Measurements from ENCODE around the gene MYH10. TPM values are rescaled to one million over a fixed set of nuclear protein-coding genes. Genes with fewer than 3 reads are reported as not detected.
A peak's percentile ranks its signal among the peaks of the same experiment; 100 is the strongest.

The MYH10 gene
- total and polyA plus RNA-seq, 9 of the 15 experiments (the other 6 are each of a cell fraction or from before 2014, with no cell fraction given), result 16.3 to 95.3 (median 39.7) TPM

DNA sequence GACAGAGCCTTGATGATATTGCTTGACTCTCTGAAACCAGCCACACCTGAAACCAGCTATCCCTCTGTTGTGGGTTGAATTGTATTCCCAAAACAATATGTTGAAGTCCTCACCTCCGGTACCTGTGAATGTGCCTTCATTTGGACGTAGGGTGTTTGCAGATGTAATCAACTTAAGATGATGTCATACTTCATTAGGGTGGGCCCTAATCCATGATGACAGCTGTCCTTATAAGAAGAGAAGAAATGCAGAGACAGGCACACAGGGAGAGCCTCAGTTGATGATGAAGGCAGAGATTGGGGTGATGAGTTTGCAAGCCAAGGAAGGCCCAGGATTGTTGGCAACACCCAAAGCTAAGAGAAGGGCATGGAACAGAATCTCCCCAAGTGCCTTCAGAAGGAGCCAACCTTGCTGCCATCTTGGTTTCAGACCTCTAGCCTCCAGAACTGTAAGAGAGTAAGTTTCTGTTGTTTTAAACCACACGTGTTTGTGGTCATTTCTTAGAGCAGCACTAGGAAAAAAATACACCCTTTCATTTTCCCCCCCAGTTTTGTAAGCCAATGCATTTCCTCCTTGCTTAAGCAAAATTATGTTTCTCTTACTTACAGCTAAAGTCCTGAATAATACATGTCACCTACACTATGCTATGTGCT lies 29.4 kb upstream of the MYH10 start:
- no peaks in the 10 kb centered on the region for H3K9me3 ChIP-seq (replicated peaks; ENCODE audit: control insufficient read depth, insufficient read depth, low read depth, low read length)
- no peak overlapping the region for H3K4me3 ChIP-seq
- intact Hi-C loops (cut with micrococcal nuclease) (no loop called here), in situ Hi-C loops (cut with MboI) (no loop called here)
- no peaks in the 10 kb centered on the region for H3K79me2 ChIP-seq (ENCODE audit: control insufficient read depth, insufficient read depth, low read length)
- ChIA-PET CTCF (ENCODE audit: low intra/inter-chr PET ratio) (no interaction called here), POLR2A (interaction anchor here (1.0 kb wide), 1 partner anchor 42 kb away, joined by 3 read pairs; no protein-coding TSS in a partner anchor)
- H4K20me1 ChIP-seq (replicated peaks; ENCODE audit: control insufficient read depth, insufficient read depth, low read length), result no peaks in the 10 kb centered on the region
- no peak for FAIRE-seq
- BruUV-seq (replicated peaks), result no TSS peak
- no peak for TF ChIP-seq RHOXF2B (CRISPR knock-in tag; conservative IDR thresholded peaks at IDR 0.05)
- TF ChIP-seq, protein P1, sequence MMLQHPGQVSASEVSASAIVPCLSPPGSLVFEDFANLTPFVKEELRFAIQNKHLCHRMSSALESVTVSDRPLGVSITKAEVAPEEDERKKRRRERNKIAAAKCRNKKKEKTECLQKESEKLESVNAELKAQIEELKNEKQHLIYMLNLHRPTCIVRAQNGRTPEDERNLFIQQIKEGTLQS (IDR thresholded peaks at IDR 0.05), result peak; percentile 25
- TF ChIP-seq, protein P1 (CRISPR knock-in tag; conservative IDR thresholded peaks at IDR 0.05), result no peak
- 0% methylated on average over 3 of the region's 3 CpGs for WGBS (ENCODE audit: insufficient coverage, low coverage, missing lambda C conversion rate)
- H3K4me2 ChIP-seq (ENCODE audit: insufficient read depth, low read length), result no peak overlapping the region
- H3K27me3 ChIP-seq (ENCODE audit: control insufficient read depth in 2 of 2, insufficient read depth in 2 of 2, low read length in 2 of 2), result peaks cover 4 to 17% of the 10 kb centered on the region in 2 experiments; a peak in 4 of 5 replicates
- H3K9ac ChIP-seq (ENCODE audit: insufficient read depth in 1 of 2, low read depth in 2 of 2, low read length in 2 of 2), result no peak overlapping the region
- H3K27ac ChIP-seq (ENCODE audit: extremely low read depth, low read depth, low read length), result no peak overlapping the region
- no peak for ATAC-seq
- no peak overlapping the region for H2AFZ ChIP-seq (ENCODE audit: low read depth, low read length)
- H3K36me3 ChIP-seq (ENCODE audit: control insufficient read depth, insufficient read depth, low read length), result no peaks in the 10 kb centered on the region
- H3K9me1 ChIP-seq (ENCODE audit: control insufficient read depth, insufficient read depth, low read length), result no peaks in the 10 kb centered on the region
- H3K4me1 ChIP-seq (replicated peaks in 1 of 2; ENCODE audit: control insufficient read depth in 2 of 2, insufficient read depth in 2 of 2, low read length in 2 of 2), result no peaks in the 10 kb centered on the region; a peak in 1 of 5 replicates
- no peak for DNase-seq (ENCODE audit: extremely low read depth in 1 of 4, low spot score in 3 of 4)

DNA sequence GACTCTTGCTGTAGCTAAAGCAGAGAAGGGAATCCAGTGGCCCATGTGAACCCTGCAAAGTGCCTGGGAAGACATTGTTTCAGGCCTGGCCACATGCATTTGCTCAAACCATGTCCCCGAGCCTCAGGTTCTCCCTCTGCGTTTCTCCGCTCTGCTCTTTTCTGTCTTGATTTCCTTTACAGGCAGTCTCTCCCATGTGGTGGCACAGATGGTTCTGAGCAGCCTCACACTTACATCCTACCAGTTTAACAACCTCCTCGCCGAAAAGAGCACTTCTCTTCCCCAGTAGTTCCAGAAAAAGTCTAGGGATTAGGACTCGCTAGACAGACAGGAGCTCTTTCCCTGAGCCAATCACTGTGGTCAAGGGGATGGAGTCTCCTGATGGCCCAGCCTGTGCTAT lies 28.3 kb upstream of the MYH10 start:
- FAIRE-seq, result no peak
- Histone ChIP-seq H3K36me3 (ENCODE audit: control insufficient read depth, insufficient read depth, low read length) (no peaks in the 10 kb centered on the region), H2AFZ (ENCODE audit: low read depth, low read length) (no peak overlapping the region), H3K9ac (ENCODE audit: insufficient read depth in 1 of 2, low read depth in 2 of 2, low read length in 2 of 2) (no peak overlapping the region), H3K27ac (ENCODE audit: extremely low read depth, low read depth, low read length) (no peak overlapping the region), H3K79me2 (ENCODE audit: control insufficient read depth, insufficient read depth, low read length) (no peaks in the 10 kb centered on the region), H3K4me1 (replicated peaks in 1 of 2; ENCODE audit: control insufficient read depth in 2 of 2, insufficient read depth in 2 of 2, low read length in 2 of 2) (no peaks in the 10 kb centered on the region; a peak in 1 of 5 replicates), H4K20me1 (replicated peaks; ENCODE audit: control insufficient read depth, insufficient read depth, low read length) (no peaks in the 10 kb centered on the region), H3K4me3 (no peak overlapping the region), H3K4me2 (ENCODE audit: insufficient read depth, low read length) (no peak overlapping the region), H3K9me1 (ENCODE audit: control insufficient read depth, insufficient read depth, low read length) (no peaks in the 10 kb centered on the region), H3K27me3 (ENCODE audit: control insufficient read depth in 2 of 2, insufficient read depth in 2 of 2, low read length in 2 of 2) (peaks cover 3 to 17% of the 10 kb centered on the region in 2 experiments; a peak in 4 of 5 replicates), H3K9me3 (replicated peaks; ENCODE audit: control insufficient read depth, insufficient read depth, low read depth, low read length) (no peaks in the 10 kb centered on the region)
- no peak for ATAC-seq
- CTCF ChIA-PET (ENCODE audit: low intra/inter-chr PET ratio), result no interaction called here
- 9% methylated on average over 6 of the region's 6 CpGs for WGBS (ENCODE audit: insufficient coverage, low coverage, missing lambda C conversion rate)
- no TSS peak for BruUV-seq (replicated peaks)
- in situ Hi-C loops (cut with MboI) (no loop called here), intact Hi-C loops (cut with micrococcal nuclease) (no loop called here)
- no peak for DNase-seq (ENCODE audit: extremely low read depth in 1 of 4, low spot score in 3 of 4)
- POLR2A ChIA-PET, result interaction anchor here (1.0 kb wide), 1 partner anchor 43 kb away, joined by 3 read pairs; no protein-coding TSS in a partner anchor
- TF ChIP-seq SRSF9 (IDR thresholded peaks at IDR 0.05; ENCODE audit: borderline replicate concordance, low read depth, low read length), result no peak
- TF ChIP-seq, protein P2, sequence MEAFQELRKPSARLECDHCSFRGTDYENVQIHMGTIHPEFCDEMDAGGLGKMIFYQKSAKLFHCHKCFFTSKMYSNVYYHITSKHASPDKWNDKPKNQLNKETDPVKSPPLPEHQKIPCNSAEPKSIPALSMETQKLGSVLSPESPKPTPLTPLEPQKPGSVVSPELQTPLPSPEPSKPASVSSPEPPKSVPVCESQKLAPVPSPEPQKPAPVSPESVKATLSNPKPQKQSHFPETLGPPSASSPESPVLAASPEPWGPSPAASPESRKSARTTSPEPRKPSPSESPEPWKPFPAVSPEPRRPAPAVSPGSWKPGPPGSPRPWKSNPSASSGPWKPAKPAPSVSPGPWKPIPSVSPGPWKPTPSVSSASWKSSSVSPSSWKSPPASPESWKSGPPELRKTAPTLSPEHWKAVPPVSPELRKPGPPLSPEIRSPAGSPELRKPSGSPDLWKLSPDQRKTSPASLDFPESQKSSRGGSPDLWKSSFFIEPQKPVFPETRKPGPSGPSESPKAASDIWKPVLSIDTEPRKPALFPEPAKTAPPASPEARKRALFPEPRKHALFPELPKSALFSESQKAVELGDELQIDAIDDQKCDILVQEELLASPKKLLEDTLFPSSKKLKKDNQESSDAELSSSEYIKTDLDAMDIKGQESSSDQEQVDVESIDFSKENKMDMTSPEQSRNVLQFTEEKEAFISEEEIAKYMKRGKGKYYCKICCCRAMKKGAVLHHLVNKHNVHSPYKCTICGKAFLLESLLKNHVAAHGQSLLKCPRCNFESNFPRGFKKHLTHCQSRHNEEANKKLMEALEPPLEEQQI (IDR thresholded peaks at IDR 0.05), result no peak
- no peak for TF ChIP-seq XRCC4 (IDR thresholded peaks at IDR 0.05; ENCODE audit: extremely low read depth, insufficient read depth, insufficient read length)
- TF ChIP-seq ZNF133 (CRISPR knock-in tag; IDR thresholded peaks at IDR 0.05), result no peak
- no peak for TF ChIP-seq JUN (IDR thresholded peaks at IDR 0.05; ENCODE audit: borderline replicate concordance, low read depth, low read length)
- no peak for TF ChIP-seq JUN (CRISPR knock-in tag; IDR thresholded peaks at IDR 0.05; ENCODE audit: borderline replicate concordance)
- no peak for TF ChIP-seq TBL1XR1 (IDR thresholded peaks at IDR 0.05; ENCODE audit: low read length in 2 of 2)
- TF ChIP-seq FOXA3 (CRISPR knock-in tag; conservative IDR thresholded peaks at IDR 0.05 in 1 of 2, IDR thresholded peaks at IDR 0.05 in 1 of 2), result no peak
- TF ChIP-seq TCF3 (CRISPR knock-in tag; IDR thresholded peaks at IDR 0.05), result no peak
- TF ChIP-seq ZNF75A (CRISPR knock-in tag; IDR thresholded peaks at IDR 0.05), result no peak

Measured in K562 (cell line).